Measurements from ENCODE around the gene PARVA. TPM values are rescaled to one million over a fixed set of nuclear protein-coding genes. Genes with fewer than 3 reads are reported as not detected.

Gene PARVA
- total RNA-seq, 1 donor from 2014 or later: 106 TPM

DNA sequence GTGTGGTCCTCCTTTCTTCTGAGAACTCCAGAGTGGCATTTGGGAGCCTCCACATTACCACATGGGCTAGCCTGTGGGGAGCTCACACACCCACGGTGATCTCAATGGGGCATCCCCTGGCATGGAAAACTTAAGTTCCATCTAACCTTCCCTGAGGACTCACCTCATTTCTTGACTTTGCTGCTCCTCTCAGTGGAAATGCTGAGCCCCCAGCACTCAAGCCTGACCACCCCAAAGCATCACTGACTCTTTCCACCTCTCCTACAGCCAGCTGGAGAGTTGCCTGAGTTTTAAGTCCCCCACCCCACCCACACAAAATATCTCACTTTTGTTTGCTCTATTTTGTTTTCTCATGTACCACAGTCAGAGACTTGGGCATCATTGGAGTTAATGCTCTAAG, 23.8 kb upstream of the PARVA start:
- peaks cover 29% of the 10 kb centered on the region for H3K36me3 ChIP-seq (ENCODE audit: insufficient read depth, low read length)
- peaks cover 6% of the 10 kb centered on the region for H3K4me1 Mint-ChIP-seq (ENCODE audit: low read depth, unreplicated experiment)
- H3K79me2 ChIP-seq (ENCODE audit: insufficient read depth, low read length): no peaks in the 10 kb centered on the region
- peaks cover 40% of the 10 kb centered on the region for H3K36me3 Mint-ChIP-seq (ENCODE audit: low read depth, unreplicated experiment)
- FAIRE-seq (no peak), DNase-seq (ENCODE audit: low read depth) (no peak)
- no peak overlapping the region for H3K4me2 ChIP-seq (ENCODE audit: low read length)
- no peaks in the 10 kb centered on the region for H3K9me3 ChIP-seq (ENCODE audit: insufficient read depth, low read depth, low read length)
- no peak overlapping the region for H3K4me3 ChIP-seq (ENCODE audit: insufficient read depth, low read depth, low read length)
- peaks cover 3% of the 10 kb centered on the region for H3K9me3 Mint-ChIP-seq (ENCODE audit: unreplicated experiment)
- no peaks in the 10 kb centered on the region for H4K20me1 ChIP-seq (ENCODE audit: insufficient read depth, low read length)
- H3K27ac ChIP-seq (ENCODE audit: low read depth, low read length): no peak overlapping the region
- H2AFZ ChIP-seq (ENCODE audit: low read depth, low read length): no peak overlapping the region
- H3K27ac Mint-ChIP-seq (ENCODE audit: unreplicated experiment): no peak overlapping the region
- TF ChIP-seq, protein P1, sequence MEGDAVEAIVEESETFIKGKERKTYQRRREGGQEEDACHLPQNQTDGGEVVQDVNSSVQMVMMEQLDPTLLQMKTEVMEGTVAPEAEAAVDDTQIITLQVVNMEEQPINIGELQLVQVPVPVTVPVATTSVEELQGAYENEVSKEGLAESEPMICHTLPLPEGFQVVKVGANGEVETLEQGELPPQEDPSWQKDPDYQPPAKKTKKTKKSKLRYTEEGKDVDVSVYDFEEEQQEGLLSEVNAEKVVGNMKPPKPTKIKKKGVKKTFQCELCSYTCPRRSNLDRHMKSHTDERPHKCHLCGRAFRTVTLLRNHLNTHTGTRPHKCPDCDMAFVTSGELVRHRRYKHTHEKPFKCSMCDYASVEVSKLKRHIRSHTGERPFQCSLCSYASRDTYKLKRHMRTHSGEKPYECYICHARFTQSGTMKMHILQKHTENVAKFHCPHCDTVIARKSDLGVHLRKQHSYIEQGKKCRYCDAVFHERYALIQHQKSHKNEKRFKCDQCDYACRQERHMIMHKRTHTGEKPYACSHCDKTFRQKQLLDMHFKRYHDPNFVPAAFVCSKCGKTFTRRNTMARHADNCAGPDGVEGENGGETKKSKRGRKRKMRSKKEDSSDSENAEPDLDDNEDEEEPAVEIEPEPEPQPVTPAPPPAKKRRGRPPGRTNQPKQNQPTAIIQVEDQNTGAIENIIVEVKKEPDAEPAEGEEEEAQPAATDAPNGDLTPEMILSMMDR (IDR thresholded peaks at IDR 0.05; ENCODE audit: insufficient read depth, low read depth, low read length): no peak
- no peak for TF ChIP-seq EZH2 (IDR thresholded peaks at IDR 0.05; ENCODE audit: insufficient read depth, low read length)
- no peaks in the 10 kb centered on the region for H3K27me3 ChIP-seq (ENCODE audit: insufficient read depth, low read length)
- H3K27me3 Mint-ChIP-seq (ENCODE audit: low read depth, unreplicated experiment): peaks cover 11% of the 10 kb centered on the region
- no peak overlapping the region for H3K9ac ChIP-seq (ENCODE audit: low read length)
- H3K4me1 ChIP-seq (ENCODE audit: insufficient read depth, low read length): no peaks in the 10 kb centered on the region
- H3K4me3 Mint-ChIP-seq (ENCODE audit: unreplicated experiment): no peak overlapping the region

DNA sequence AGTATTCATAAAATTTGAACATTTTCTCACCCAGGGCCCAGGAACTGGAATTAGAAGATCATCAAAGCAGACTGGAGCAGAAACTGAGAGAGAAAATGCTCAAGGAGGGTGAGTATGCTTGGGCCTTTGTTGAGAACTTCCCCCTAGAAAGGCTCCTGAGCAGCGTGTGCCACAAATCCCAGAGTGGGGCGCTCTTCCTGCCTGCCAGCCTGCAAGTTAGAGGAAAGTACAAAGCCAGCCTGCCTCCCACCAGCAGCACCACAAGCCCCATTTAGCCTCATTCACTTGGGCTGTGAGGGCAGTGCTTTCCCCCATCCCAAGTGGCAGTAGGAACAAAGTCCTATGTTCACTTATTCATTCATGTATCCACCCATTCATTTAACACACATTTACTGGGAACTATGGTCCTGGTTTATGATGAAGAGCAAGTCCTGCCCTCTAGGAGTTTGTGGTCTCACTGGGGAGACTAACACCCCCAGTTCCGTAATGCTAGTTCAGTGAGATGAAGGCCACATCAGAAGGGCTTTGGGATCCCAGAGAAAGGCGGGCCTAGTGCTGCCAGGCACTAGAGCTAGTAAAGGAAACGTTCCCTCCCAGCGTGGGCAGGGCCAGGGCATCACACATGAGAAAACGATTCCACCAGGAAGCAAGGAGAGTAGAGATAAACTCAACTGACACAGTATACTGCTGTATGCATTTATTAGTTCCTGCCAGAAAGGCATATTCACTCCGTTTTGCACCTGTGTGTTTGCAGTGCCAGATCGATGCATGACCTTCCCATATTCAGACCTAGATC, 22.4 kb upstream of the PARVA start:
- Histone ChIP-seq H3K4me3 (ENCODE audit: insufficient read depth, low read depth, low read length) (no peak overlapping the region), H3K79me2 (ENCODE audit: insufficient read depth, low read length) (no peaks in the 10 kb centered on the region), H3K9ac (ENCODE audit: low read length) (no peak overlapping the region), H4K20me1 (ENCODE audit: insufficient read depth, low read length) (no peaks in the 10 kb centered on the region), H3K36me3 (ENCODE audit: insufficient read depth, low read length) (peaks cover 26% of the 10 kb centered on the region), H2AFZ (ENCODE audit: low read depth, low read length) (no peak overlapping the region), H3K27me3 (ENCODE audit: insufficient read depth, low read length) (no peaks in the 10 kb centered on the region), H3K4me1 (ENCODE audit: insufficient read depth, low read length) (peaks cover 3% of the 10 kb centered on the region), H3K9me3 (ENCODE audit: insufficient read depth, low read depth, low read length) (no peaks in the 10 kb centered on the region), H3K4me2 (ENCODE audit: low read length) (no peak overlapping the region), H3K27ac (ENCODE audit: low read depth, low read length) (no peak overlapping the region)
- TF ChIP-seq, protein P1 (IDR thresholded peaks at IDR 0.05; ENCODE audit: insufficient read depth, low read depth, low read length): no peak
- TF ChIP-seq EZH2 (IDR thresholded peaks at IDR 0.05; ENCODE audit: insufficient read depth, low read length): no peak
- H3K9me3 Mint-ChIP-seq (ENCODE audit: unreplicated experiment): peaks cover 3% of the 10 kb centered on the region
- H3K27ac Mint-ChIP-seq (ENCODE audit: unreplicated experiment): no peak overlapping the region
- H3K27me3 Mint-ChIP-seq (ENCODE audit: low read depth, unreplicated experiment): peaks cover 11% of the 10 kb centered on the region
- FAIRE-seq: no peak
- peaks cover 42% of the 10 kb centered on the region for H3K36me3 Mint-ChIP-seq (ENCODE audit: low read depth, unreplicated experiment)
- no peak for DNase-seq (ENCODE audit: low read depth)
- H3K4me1 Mint-ChIP-seq (ENCODE audit: low read depth, unreplicated experiment): peaks cover 9% of the 10 kb centered on the region
- no peak overlapping the region for H3K4me3 Mint-ChIP-seq (ENCODE audit: unreplicated experiment)

Measured in astrocyte (in vitro differentiated cells and primary cell).